Pancreas (tissue), 10 donors: ENCODE results near the gene SPOCK1. TPM values are rescaled to one million over a fixed set of nuclear protein-coding genes. Genes with fewer than 3 reads are reported as not detected.

ENCODE experiments used
- ATAC-seq, 4 donors: fragments of 200-7000 bp; cut with Tn5 transposase; one replicate each; pipeline versions ENCODE4 v1.8.0 to v1.9.1; 2020; ENCODE audit warnings: mild to moderate bottlenecking in 4 of 4, moderate library complexity in 4 of 4
- DNase-seq, 6 donors: peaks; one replicate each; pipeline ENCODE4 v3.0.0-alpha.2; 2020
- FAIRE-seq: peaks from 2 replicates; lab custom pipeline; 2012; peaks lifted over from hg19 to GRCh38; lab: Jason Lieb, UNC
- H3K27ac ChIP-seq, 4 donors: fragments of 200-600 bp; sonication (generic); 1 replicate in 3 of 4; 2 replicates in 1 of 4; pipeline versions ENCODE4 v1.5.0 to v1.8.0; 2020
- H3K27me3 ChIP-seq, 4 donors: fragments of 200-600 bp; one replicate each; pipeline ENCODE4 v1.8.0; 2021
- H3K36me3 ChIP-seq, 3 donors: fragments of 200-600 bp; sonication (generic) in 1 of 3; one replicate each; pipeline versions ENCODE4 v1.5.0 to v1.8.0; 2020 to 2021
- H3K4me1 ChIP-seq, 3 donors: fragments of 200-600 bp; one replicate each; pipeline ENCODE4 v1.8.0; 2021
- H3K4me3 ChIP-seq, 4 donors: fragments of 200-600 bp; sonication (generic) in 2 of 4; one replicate each; pipeline versions ENCODE4 v1.5.0 to v1.8.0; 2020 to 2021
- H3K9me3 ChIP-seq, 4 donors: fragments of 200-600 bp; one replicate each; pipeline ENCODE4 v1.8.0; 2021
- WGBS, 2 donors: extraction: QIAGEN DNeasy Blood & Tissue Kit; methylation state at CpG; one replicate each; pipeline ENCODE4 v1.1.7; 2013; 5-methylcytosine and 5-hydroxymethylcytosine counted together
- intact Hi-C, 3 donors: fragments of 100-400 bp; cut with DNase I; formaldehyde crosslinking; loops; one replicate each; pipeline versions ENCODE4 v1.11.1 to v1.14.2; 2022
- polyA plus RNA-seq, 2 donors: library from polyadenylated mRNA; stranded (reverse); fragments of 200-250 nt; gene quantifications; one replicate each; pipeline ENCODE4 v1.2.3, GENCODE V29; 2013
- total RNA-seq, 6 donors: library from RNA; stranded (reverse); fragmentation: NEBNext Ultra II Directional in 4 of 6; extraction: Animal tissue kit (Norgen Biotek cat#: 25700) in 4 of 6; gene quantifications; one replicate each; pipeline versions ENCODE4 v1.2.1 to v1.2.4, GENCODE V29; 2021 to 2023
- TF ChIP-seq, protein P1 (sequence below), 4 donors: fragments of 200-600 bp; sonication (generic) in 3 of 4; IDR thresholded peaks; one replicate each; pipeline versions ENCODE4 v1.5.0 to v1.8.0; 2021; ENCODE audit warnings: antibody characterized with exemption in 4 of 4
- donor health status: healthy with polysubstance abuse.
- donor health status: DM: no; HTN: no; CAD: no; lungs with moderate emphysema.
- donor health status: DM: no; HTN: no; CAD: no.
- donor health status: control.
- donor health status: control.
- donor health status: Bipolar disorder and iron deficiency.
- donor health status: DM: yes; HTN: yes; CAD: no.
- donor health status: DM: no; HTN: no; CAD: no.
- donor health status: DM: no; HTN: no; CAD: no.
- donor health status: DM: yes; HTN: yes; CAD: no.

The SPOCK1 gene
- total and polyA plus RNA-seq, 8 donors: 1.7 to 16.5 (median 5.3) TPM

DNA sequence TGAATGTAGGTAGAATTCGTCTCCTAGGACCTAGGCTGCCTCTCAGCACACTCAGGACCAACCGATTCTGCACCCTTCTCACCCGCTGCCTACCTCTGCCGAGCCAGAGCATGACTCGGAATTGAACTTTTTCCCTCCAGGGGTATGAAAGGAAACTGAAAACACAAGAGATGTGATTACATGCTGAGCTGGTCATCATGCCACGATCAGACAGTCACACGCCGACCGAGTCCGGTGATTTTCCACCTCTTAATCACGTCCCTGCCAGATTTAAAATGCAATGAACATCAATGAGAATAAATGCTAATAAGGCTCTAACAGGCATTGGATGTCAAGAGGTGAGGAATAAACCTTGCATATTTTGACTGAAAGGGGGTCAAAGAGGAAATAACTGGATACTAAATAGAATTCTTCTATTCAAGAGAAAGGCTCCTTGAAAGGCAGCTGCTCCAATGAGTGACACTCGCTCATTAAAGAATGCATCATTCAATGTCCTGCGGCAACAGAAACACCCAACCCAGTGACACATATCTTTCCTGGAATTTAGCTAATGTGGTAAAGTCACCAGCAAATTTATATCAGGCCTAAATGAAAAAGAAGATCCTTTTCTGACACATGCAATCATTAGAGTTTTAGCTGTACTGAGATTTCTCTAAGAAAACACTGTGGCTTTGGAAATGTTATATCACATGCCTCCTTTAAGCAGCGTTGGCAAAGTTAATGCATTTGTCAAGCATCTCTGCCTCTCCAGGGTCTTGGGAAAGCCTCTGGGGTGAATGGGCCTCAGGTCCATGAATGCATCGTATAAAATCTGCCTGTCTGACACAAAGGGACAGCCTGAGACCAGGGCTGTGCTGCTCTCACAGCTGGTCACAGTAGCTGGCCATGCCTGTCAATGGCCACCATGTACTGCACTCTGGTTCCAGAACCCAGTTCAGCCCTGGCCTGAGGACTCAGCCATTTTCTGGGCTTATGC lies 128.7 kb downstream of the SPOCK1 start:
- intact Hi-C loops: no loop called here
- DNase-seq (no peak), FAIRE-seq (no peak), ATAC-seq (no peak)
- Histone ChIP-seq H3K27ac (no peak overlapping the region), H3K4me3 (no peak overlapping the region), H3K4me1 (no peaks in the 10 kb centered on the region), H3K9me3 (no peaks in the 10 kb centered on the region), H3K36me3 (no peaks in the 10 kb centered on the region), H3K27me3 (no peaks in the 10 kb centered on the region)
- 82 to 85% methylated on average over 15 of the region's 15 CpGs for WGBS, 2 donors
- TF ChIP-seq, protein P1, sequence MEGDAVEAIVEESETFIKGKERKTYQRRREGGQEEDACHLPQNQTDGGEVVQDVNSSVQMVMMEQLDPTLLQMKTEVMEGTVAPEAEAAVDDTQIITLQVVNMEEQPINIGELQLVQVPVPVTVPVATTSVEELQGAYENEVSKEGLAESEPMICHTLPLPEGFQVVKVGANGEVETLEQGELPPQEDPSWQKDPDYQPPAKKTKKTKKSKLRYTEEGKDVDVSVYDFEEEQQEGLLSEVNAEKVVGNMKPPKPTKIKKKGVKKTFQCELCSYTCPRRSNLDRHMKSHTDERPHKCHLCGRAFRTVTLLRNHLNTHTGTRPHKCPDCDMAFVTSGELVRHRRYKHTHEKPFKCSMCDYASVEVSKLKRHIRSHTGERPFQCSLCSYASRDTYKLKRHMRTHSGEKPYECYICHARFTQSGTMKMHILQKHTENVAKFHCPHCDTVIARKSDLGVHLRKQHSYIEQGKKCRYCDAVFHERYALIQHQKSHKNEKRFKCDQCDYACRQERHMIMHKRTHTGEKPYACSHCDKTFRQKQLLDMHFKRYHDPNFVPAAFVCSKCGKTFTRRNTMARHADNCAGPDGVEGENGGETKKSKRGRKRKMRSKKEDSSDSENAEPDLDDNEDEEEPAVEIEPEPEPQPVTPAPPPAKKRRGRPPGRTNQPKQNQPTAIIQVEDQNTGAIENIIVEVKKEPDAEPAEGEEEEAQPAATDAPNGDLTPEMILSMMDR (IDR thresholded peaks at IDR 0.05): no peak

DNA sequence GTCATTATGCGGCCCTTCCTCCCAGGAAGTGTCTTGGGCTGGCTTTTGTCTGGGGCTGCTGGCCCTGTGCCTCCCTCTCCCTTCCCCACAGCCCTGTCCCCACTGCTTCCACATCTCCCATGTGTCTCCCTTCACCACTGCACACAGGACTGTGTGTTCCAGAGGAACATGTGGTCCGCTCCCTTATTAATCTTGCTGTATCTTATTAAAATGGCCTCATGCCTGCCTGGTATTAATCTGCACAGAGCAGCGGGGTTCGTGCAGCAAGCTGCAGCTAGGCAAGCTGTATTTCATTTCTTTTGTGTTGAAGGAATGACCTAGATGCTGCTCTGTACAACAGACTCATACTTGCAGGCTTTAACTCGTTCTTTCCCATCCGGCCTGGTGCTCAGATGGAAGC lies 130.5 kb downstream of the SPOCK1 start:
- Histone ChIP-seq H3K27ac (no peak overlapping the region), H3K9me3 (no peaks in the 10 kb centered on the region), H3K36me3 (no peaks in the 10 kb centered on the region), H3K27me3 (no peaks in the 10 kb centered on the region), H3K4me1 (no peaks in the 10 kb centered on the region), H3K4me3 (no peak overlapping the region)
- intact Hi-C loops: no loop called here
- ATAC-seq: no peak
- WGBS, 2 donors: 82 to 88% methylated on average over 6 of the region's 6 CpGs
- no peak for DNase-seq
- no peak for FAIRE-seq
- TF ChIP-seq, protein P1 (IDR thresholded peaks at IDR 0.05): no peak

DNA sequence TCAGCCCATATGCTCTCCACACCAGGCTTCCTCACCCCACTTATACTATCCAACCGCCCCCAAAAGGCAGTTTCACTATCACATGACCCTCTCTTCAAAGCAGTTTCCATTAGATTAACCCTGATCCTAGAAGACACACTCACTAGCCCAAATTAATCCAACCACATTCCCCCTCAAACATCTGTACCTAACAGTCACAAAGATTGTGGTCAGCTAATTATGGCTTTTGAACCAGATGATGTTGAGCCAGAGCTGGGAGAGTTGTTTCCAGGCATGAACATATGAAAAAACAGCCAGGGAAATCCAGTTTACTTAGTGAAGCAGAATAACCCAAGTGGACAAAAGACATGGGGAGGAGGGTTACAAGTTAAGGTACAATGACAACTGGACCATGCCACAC lies 131.2 kb downstream of the SPOCK1 start:
- no peak for DNase-seq
- H3K9me3 ChIP-seq: no peaks in the 10 kb centered on the region
- no peak for FAIRE-seq
- no peak overlapping the region for H3K27ac ChIP-seq
- TF ChIP-seq, protein P1 (IDR thresholded peaks at IDR 0.05): no peak
- H3K36me3 ChIP-seq: no peaks in the 10 kb centered on the region
- no peak overlapping the region for H3K4me3 ChIP-seq
- intact Hi-C loops: no loop called here
- no peak for ATAC-seq
- H3K27me3 ChIP-seq: no peaks in the 10 kb centered on the region
- no peaks in the 10 kb centered on the region for H3K4me1 ChIP-seq
- 78 to 80% methylated on average over 1 of the region's 1 CpG for WGBS, 2 donors

DNA sequence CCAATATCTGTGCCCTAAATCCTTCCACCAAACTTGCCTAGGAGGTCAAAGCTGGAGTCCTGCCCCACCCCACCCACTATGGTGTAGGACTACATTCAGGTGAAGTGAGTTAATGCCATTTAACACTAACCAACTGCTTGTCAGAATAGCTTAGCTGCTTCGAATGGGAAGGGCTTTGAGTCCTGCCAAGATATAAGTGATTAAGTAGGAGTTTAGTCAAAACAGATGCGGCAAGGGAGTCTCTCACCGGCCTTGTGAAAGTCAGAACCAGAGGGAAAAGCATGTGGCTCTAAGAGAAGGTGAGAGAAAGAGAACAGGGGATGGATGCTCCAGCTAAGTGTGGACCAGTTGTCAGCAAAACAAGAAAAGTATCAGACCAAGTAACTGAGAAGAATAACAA lies 132.6 kb downstream of the SPOCK1 start:
- no peak for FAIRE-seq
- Histone ChIP-seq H3K4me3 (no peak overlapping the region), H3K27ac (no peak overlapping the region), H3K4me1 (no peaks in the 10 kb centered on the region), H3K9me3 (no peaks in the 10 kb centered on the region), H3K27me3 (no peaks in the 10 kb centered on the region), H3K36me3 (no peaks in the 10 kb centered on the region)
- ATAC-seq: no peak
- intact Hi-C loops: no loop called here
- TF ChIP-seq, protein P1 (IDR thresholded peaks at IDR 0.05): no peak
- 41 to 57% methylated on average over 3 of the region's 3 CpGs for WGBS, 2 donors
- DNase-seq: no peak
